SJSA1 (cell line): ENCODE data around the gene CLIP2. TPM values are rescaled to one million over a fixed set of nuclear protein-coding genes. Genes with fewer than 3 reads are reported as not detected.

Experiments
- DNase-seq, 2 experiments: peaks; one replicate each; pipeline ENCODE4 v3.0.0-alpha.2; 2015 to 2020; ENCODE audit warnings: low spot score in 2 of 2, low read depth in 1 of 2
- H3K27ac ChIP-seq: fragments of 250-450 bp; sonication (Bioruptor Pico); 2 replicates; pipeline ENCODE4 v1.5.1; 2020; ENCODE audit warnings: mild to moderate bottlenecking, moderate library complexity
- H3K27me3 ChIP-seq: fragments of 250-450 bp; sonication (Bioruptor Pico); replicated peaks from 2 replicates; pipeline ENCODE4 v1.5.1; 2020; ENCODE audit warnings: mild to moderate bottlenecking, moderate library complexity
- H3K36me3 ChIP-seq: fragments of 250-450 bp; sonication (Bioruptor Pico); 2 replicates; pipeline ENCODE4 v1.5.1; 2020; ENCODE audit warnings: mild to moderate bottlenecking
- H3K4me1 ChIP-seq: fragments of 250-450 bp; sonication (Bioruptor Pico); replicated peaks from 2 replicates; pipeline ENCODE4 v1.6.1; 2021; ENCODE audit warnings: mild to moderate bottlenecking
- H3K4me3 ChIP-seq: fragments of 250-450 bp; sonication (Bioruptor Pico); 2 replicates; pipeline ENCODE4 v1.5.1; 2020; ENCODE audit warnings: mild to moderate bottlenecking
- H3K9me3 ChIP-seq: fragments of 250-450 bp; sonication (Bioruptor Pico); replicated peaks from 2 replicates; pipeline ENCODE4 v1.5.1; 2020; ENCODE audit warnings: mild to moderate bottlenecking
- total RNA-seq: library from RNA; depleted of rRNA; stranded (reverse); fragments of >200 nt; shearing (Covaris generic); gene quantifications from 2 replicates; pipeline ENCODE4 v1.2.3, GENCODE V29; 2014

The CLIP2 gene
- total RNA-seq, 1 experiment from 2014 or later, result 18.3 TPM

- Histone ChIP-seq H3K9me3 (no peaks in the 10 kb centered on the region), H3K4me3 (no peak overlapping the region), H3K4me1 (peaks cover 33% of the 10 kb centered on the region), H3K27me3 (no peaks in the 10 kb centered on the region), H3K27ac (no peak overlapping the region), H3K36me3 (0 out of 2 replicates have a peak, but pooled peaks cover 3% of the 10 kb centered on the region)
- DNase-seq, result no peak
Measured at GRCh38 chr7:74258639-74259038, 30.6 kb upstream of the CLIP2 start.

GRCh38 chr7:74262639-74263398, 26.4 kb upstream of the CLIP2 start:
- Histone ChIP-seq H3K4me1 (peaks cover 18% of the 10 kb centered on the region), H3K9me3 (no peaks in the 10 kb centered on the region), H3K27ac (no peak overlapping the region), H3K4me3 (no peak overlapping the region), H3K27me3 (no peaks in the 10 kb centered on the region), H3K36me3 (no peaks in the 10 kb centered on the region)
- peak in 1 of 2 experiments; percentile 31 for DNase-seq

- Histone ChIP-seq H3K27ac (no peak overlapping the region), H3K9me3 (no peaks in the 10 kb centered on the region), H3K4me1 (peaks cover 18% of the 10 kb centered on the region), H3K4me3 (no peak overlapping the region), H3K27me3 (no peaks in the 10 kb centered on the region), H3K36me3 (no peaks in the 10 kb centered on the region)
- DNase-seq, result no peak
Measured at GRCh38 chr7:74263399-74264120, 25.6 kb upstream of the CLIP2 start.

GRCh38 chr7:74266191-74266963, 22.8 kb upstream of the CLIP2 start:
- no peak overlapping the region for H3K4me3 ChIP-seq
- H3K9me3 ChIP-seq, result no peaks in the 10 kb centered on the region
- H3K4me1 ChIP-seq, result peaks cover 24% of the 10 kb centered on the region
- no peak for DNase-seq
- no peaks in the 10 kb centered on the region for H3K36me3 ChIP-seq
- H3K27me3 ChIP-seq, result no peaks in the 10 kb centered on the region
- H3K27ac ChIP-seq, result no peak overlapping the region

GRCh38 chr7:74267756-74268565, 21.2 kb upstream of the CLIP2 start:
- Histone ChIP-seq H3K27ac (no peak overlapping the region), H3K4me1 (peaks cover 31% of the 10 kb centered on the region), H3K9me3 (no peaks in the 10 kb centered on the region), H3K4me3 (no peak overlapping the region), H3K36me3 (no peaks in the 10 kb centered on the region), H3K27me3 (no peaks in the 10 kb centered on the region)
- DNase-seq, result no peak

- H3K36me3 ChIP-seq, result no peaks in the 10 kb centered on the region
- peak; percentile 33 to 62 for DNase-seq
- H3K27me3 ChIP-seq, result no peaks in the 10 kb centered on the region
- no peak overlapping the region for H3K27ac ChIP-seq
- no peaks in the 10 kb centered on the region for H3K9me3 ChIP-seq
- peaks cover 41% of the 10 kb centered on the region for H3K4me1 ChIP-seq
- peak overlapping the region; percentile 30 for H3K4me3 ChIP-seq
Measured at GRCh38 chr7:74269757-74270277, 19.4 kb upstream of the CLIP2 start.

GRCh38 chr7:74271742-74272141, 17.5 kb upstream of the CLIP2 start:
- Histone ChIP-seq H3K4me3 (no peak overlapping the region), H3K27me3 (no peaks in the 10 kb centered on the region), H3K4me1 (peaks cover 38% of the 10 kb centered on the region), H3K36me3 (no peaks in the 10 kb centered on the region), H3K9me3 (no peaks in the 10 kb centered on the region), H3K27ac (peak overlapping the region; percentile 88)
- DNase-seq, result peak in 1 of 2 experiments; percentile 38

- H3K36me3 ChIP-seq, result no peaks in the 10 kb centered on the region
- DNase-seq, result peak; percentile 97 to 98
- peak overlapping the region; percentile 88 for H3K27ac ChIP-seq
- H3K4me3 ChIP-seq, result no peak overlapping the region
- no peaks in the 10 kb centered on the region for H3K27me3 ChIP-seq
- H3K9me3 ChIP-seq, result no peaks in the 10 kb centered on the region
- H3K4me1 ChIP-seq, result peaks cover 38% of the 10 kb centered on the region
Measured at GRCh38 chr7:74272305-74273038, 16.7 kb upstream of the CLIP2 start.

- no peaks in the 10 kb centered on the region for H3K36me3 ChIP-seq
- H3K4me3 ChIP-seq, result no peak overlapping the region
- H3K9me3 ChIP-seq, result no peaks in the 10 kb centered on the region; the same call in 1 of the 2 replicates
- no peak for DNase-seq
- no peak overlapping the region for H3K27ac ChIP-seq
- no peaks in the 10 kb centered on the region for H3K27me3 ChIP-seq
- peaks cover 57% of the 10 kb centered on the region for H3K4me1 ChIP-seq
Measured at GRCh38 chr7:74275401-74275881, 13.8 kb upstream of the CLIP2 start.

GRCh38 chr7:74277636-74278035, 11.6 kb upstream of the CLIP2 start:
- H3K27ac ChIP-seq, result no peak overlapping the region
- DNase-seq, result no peak

GRCh38 chr7:74280985-74281384, 8.2 kb upstream of the CLIP2 start:
- DNase-seq, result no peak
- Histone ChIP-seq H3K27ac (peak overlapping the region; percentile 96), H3K9me3 (no peaks in the 10 kb centered on the region; the same call in 1 of the 2 replicates), H3K4me1 (peaks cover 28% of the 10 kb centered on the region), H3K36me3 (no peaks in the 10 kb centered on the region), H3K4me3 (no peak overlapping the region), H3K27me3 (no peaks in the 10 kb centered on the region)

More at GRCh38 chr7:74277636-74278035, 11.6 kb upstream of the CLIP2 start:
- Histone ChIP-seq H3K4me1 (peaks cover 49% of the 10 kb centered on the region), H3K9me3 (no peaks in the 10 kb centered on the region; the same call in 1 of the 2 replicates), H3K36me3 (no peaks in the 10 kb centered on the region), H3K4me3 (no peak overlapping the region), H3K27me3 (no peaks in the 10 kb centered on the region)

- no peaks in the 10 kb centered on the region for H3K27me3 ChIP-seq
- H3K27ac ChIP-seq, result no peak overlapping the region
- no peak for DNase-seq
Measured at GRCh38 chr7:74282748-74283459, 6.3 kb upstream of the CLIP2 start.

More at GRCh38 chr7:74282748-74283459, 6.3 kb upstream of the CLIP2 start:
- no peaks in the 10 kb centered on the region; the same call in 1 of the 2 replicates for H3K9me3 ChIP-seq
- H3K4me1 ChIP-seq, result peaks cover 28% of the 10 kb centered on the region
- no peak overlapping the region for H3K4me3 ChIP-seq
- H3K36me3 ChIP-seq, result no peaks in the 10 kb centered on the region
